ENCODE data around the gene FILIP1.

- TF ChIP-seq AR (CRISPR knock-in tag; IDR thresholded peaks at IDR 0.05) (no peak), CTCF (IDR thresholded peaks at IDR 0.05) (peak; percentile 44; the same call in 1 of the 2 replicates), ZNF512 (CRISPR knock-in tag; IDR thresholded peaks at IDR 0.05; ENCODE audit: borderline replicate concordance) (no peak), USF1 (CRISPR knock-in tag; IDR thresholded peaks at IDR 0.05) (no peak), USF2 (CRISPR knock-in tag; IDR thresholded peaks at IDR 0.05) (no peak), ESRRA (CRISPR knock-in tag; IDR thresholded peaks at IDR 0.05; ENCODE audit: borderline replicate concordance) (no peak), KAT7 (CRISPR knock-in tag; IDR thresholded peaks at IDR 0.05; ENCODE audit: borderline replicate concordance) (no peak), HMGXB4 (CRISPR knock-in tag; IDR thresholded peaks at IDR 0.05) (no peak), E2F5 (CRISPR knock-in tag; IDR thresholded peaks at IDR 0.05) (no peak), SP1 (CRISPR knock-in tag; conservative IDR thresholded peaks at IDR 0.05) (no peak), ZNF232 (CRISPR knock-in tag; IDR thresholded peaks at IDR 0.05) (no peak), E2F1 (CRISPR knock-in tag; IDR thresholded peaks at IDR 0.05) (no peak)
Observed at GRCh38 chr6:75368151-75368779, 125.3 kb downstream of the FILIP1 start.
